Measurements from ENCODE around the gene OR5C1. TPM values are rescaled to one million over a fixed set of nuclear protein-coding genes. Genes with fewer than 3 reads are reported as not detected.

The OR5C1 gene
- total RNA-seq, 4 donors from 2014 or later, result not detected

GRCh38 chr9:122786338-122786737 lies 2.4 kb upstream of the OR5C1 start:
- Histone ChIP-seq H3K4me1 (no peaks in the 10 kb centered on the region), H3K27ac (no peak overlapping the region), H3K27me3 (no peaks in the 10 kb centered on the region), H3K36me3 (peaks cover 0 to 12% (median 0%) of the 10 kb centered on the region in 3 donors), H3K4me3 (no peak overlapping the region), H3K9me3 (no peaks in the 10 kb centered on the region)
- 86 to 95% methylated on average over 4 of the region's 4 CpGs for WGBS, 2 donors
- TF ChIP-seq POLR2A (IDR thresholded peaks at IDR 0.05) (no peak), EP300 (IDR thresholded peaks at IDR 0.05) (no peak), CTCF (IDR thresholded peaks at IDR 0.05) (no peak)
- no peak for DNase-seq (ENCODE audit: low spot score in 2 of 2)

- 94% methylated on average over 28 of the region's 28 CpGs for WGBS, 2 donors
- no peak for TF ChIP-seq EP300 (IDR thresholded peaks at IDR 0.05)
- TF ChIP-seq CTCF (IDR thresholded peaks at IDR 0.05), result no peak
- TF ChIP-seq POLR2A (IDR thresholded peaks at IDR 0.05), result no peak
- no peak for DNase-seq (ENCODE audit: low spot score in 2 of 2)
These were observed 718 bp downstream of the OR5C1 start for GRCh38 chr9:122789256-122790046.

GRCh38 chr9:122791872-122792669 lies 3.3 kb downstream of the OR5C1 start:
- Histone ChIP-seq H3K27me3 (no peaks in the 10 kb centered on the region), H3K4me1 (no peaks in the 10 kb centered on the region), H3K36me3 (peaks cover 0 to 12% (median 0%) of the 10 kb centered on the region in 3 donors), H3K4me3 (no peak overlapping the region), H3K9me3 (peaks cover 0 to 5% (median 0%) of the 10 kb centered on the region in 4 donors), H3K27ac (no peak overlapping the region)
- no peak for DNase-seq (ENCODE audit: low spot score in 2 of 2)
- 88 to 89% methylated on average over 5 of the region's 5 CpGs for WGBS, 2 donors
- TF ChIP-seq CTCF (IDR thresholded peaks at IDR 0.05), result no peak
- no peak for TF ChIP-seq EP300 (IDR thresholded peaks at IDR 0.05)
- TF ChIP-seq POLR2A (IDR thresholded peaks at IDR 0.05), result no peak

More at GRCh38 chr9:122789256-122790046, 718 bp downstream of the OR5C1 start:
- Histone ChIP-seq H3K36me3 (peaks cover 0 to 12% (median 0%) of the 10 kb centered on the region in 3 donors), H3K27me3 (no peaks in the 10 kb centered on the region), H3K4me1 (no peaks in the 10 kb centered on the region), H3K27ac (no peak overlapping the region), H3K9me3 (no peaks in the 10 kb centered on the region), H3K4me3 (no peak overlapping the region)

- Histone ChIP-seq H3K36me3 (peaks cover 0 to 19% (median 0%) of the 10 kb centered on the region in 3 donors), H3K27me3 (no peaks in the 10 kb centered on the region), H3K4me3 (no peak overlapping the region), H3K9me3 (peaks cover 0 to 5% (median 0%) of the 10 kb centered on the region in 4 donors), H3K4me1 (no peaks in the 10 kb centered on the region), H3K27ac (no peak overlapping the region)
- WGBS, 2 donors, result 72 to 88% methylated on average over 6 of the region's 6 CpGs
- TF ChIP-seq POLR2A (IDR thresholded peaks at IDR 0.05) (no peak), EP300 (IDR thresholded peaks at IDR 0.05) (no peak), CTCF (IDR thresholded peaks at IDR 0.05) (no peak)
- DNase-seq (ENCODE audit: low spot score in 2 of 2), result no peak
These were observed 8.8 kb downstream of the OR5C1 start for GRCh38 chr9:122797316-122798063.
